Measurements from ENCODE around the gene SMYD3. TPM values are rescaled to one million over a fixed set of nuclear protein-coding genes. Genes with fewer than 3 reads are reported as not detected.

Gene SMYD3
- polyA plus RNA-seq, 1 donor from 2014 or later, result 48.6 TPM

GRCh38 chr1:245999697-246000637 lies 507.1 kb downstream of the SMYD3 start:
- Histone ChIP-seq H3K27me3 (ENCODE audit: insufficient read depth, low read depth, low read length) (no peaks in the 10 kb centered on the region), H4K20me1 (ENCODE audit: insufficient read depth) (no peaks in the 10 kb centered on the region), H3K27ac (ENCODE audit: low read length) (no peak overlapping the region), H3F3A (ENCODE audit: insufficient read depth, low read length, poor library complexity, severe bottlenecking) (no peaks in the 10 kb centered on the region), H3K9ac (ENCODE audit: low read length) (no peak overlapping the region), H3K4me3 (ENCODE audit: low read length) (no peak overlapping the region), H3K9me2 (ENCODE audit: insufficient read depth, low read length) (no peaks in the 10 kb centered on the region), H2AFZ (ENCODE audit: low read depth, low read length) (no peak overlapping the region), H3K9me3 (ENCODE audit: low read length) (no peaks in the 10 kb centered on the region), H3K36me3 (ENCODE audit: insufficient read depth, low read length) (no peaks in the 10 kb centered on the region), H3K79me2 (replicated peaks; ENCODE audit: insufficient read depth, low read length) (no peaks in the 10 kb centered on the region), H3K4me2 (ENCODE audit: low read length) (no peak overlapping the region)
- TF ChIP-seq MXI1 (conservative IDR thresholded peaks at IDR 0.05; ENCODE audit: poor library complexity, severe bottlenecking), result no peak
- TF ChIP-seq POLR2AphosphoS5 (IDR thresholded peaks at IDR 0.05), result no peak
- TF ChIP-seq SMC3 (conservative IDR thresholded peaks at IDR 0.05; ENCODE audit: poor library complexity), result no peak
- no peak for TF ChIP-seq EP300 (conservative IDR thresholded peaks at IDR 0.05; ENCODE audit: poor library complexity, severe bottlenecking)
- TF ChIP-seq TAF1 (IDR thresholded peaks at IDR 0.05; ENCODE audit: low read depth), result no peak
- no peak for TF ChIP-seq REST (IDR thresholded peaks at IDR 0.05; ENCODE audit: borderline replicate concordance)
- no peak for TF ChIP-seq RAD21 (conservative IDR thresholded peaks at IDR 0.05)

GRCh38 chr1:245997471-245998258 lies 509.4 kb downstream of the SMYD3 start:
- Histone ChIP-seq H3K27me3 (ENCODE audit: insufficient read depth, low read depth, low read length) (no peaks in the 10 kb centered on the region), H2AFZ (ENCODE audit: low read depth, low read length) (no peak overlapping the region), H3F3A (ENCODE audit: insufficient read depth, low read length, poor library complexity, severe bottlenecking) (no peaks in the 10 kb centered on the region), H3K9me2 (ENCODE audit: insufficient read depth, low read length) (no peaks in the 10 kb centered on the region), H3K9me3 (ENCODE audit: low read length) (no peaks in the 10 kb centered on the region), H3K4me2 (ENCODE audit: low read length) (no peak overlapping the region), H4K20me1 (ENCODE audit: insufficient read depth) (no peaks in the 10 kb centered on the region), H3K9ac (ENCODE audit: low read length) (no peak overlapping the region), H3K4me3 (ENCODE audit: low read length) (no peak overlapping the region), H3K36me3 (ENCODE audit: insufficient read depth, low read length) (no peaks in the 10 kb centered on the region), H3K27ac (ENCODE audit: low read length) (no peak overlapping the region), H3K79me2 (replicated peaks; ENCODE audit: insufficient read depth, low read length) (no peaks in the 10 kb centered on the region)
- TF ChIP-seq TAF1 (IDR thresholded peaks at IDR 0.05; ENCODE audit: low read depth) (no peak), REST (IDR thresholded peaks at IDR 0.05; ENCODE audit: borderline replicate concordance) (no peak), CTCF (IDR thresholded peaks at IDR 0.05; ENCODE audit: poor library complexity, severe bottlenecking) (no peak), MXI1 (conservative IDR thresholded peaks at IDR 0.05; ENCODE audit: poor library complexity, severe bottlenecking) (no peak), EP300 (conservative IDR thresholded peaks at IDR 0.05; ENCODE audit: poor library complexity, severe bottlenecking) (no peak), RAD21 (conservative IDR thresholded peaks at IDR 0.05) (no peak), SMC3 (conservative IDR thresholded peaks at IDR 0.05; ENCODE audit: poor library complexity) (no peak), POLR2AphosphoS5 (IDR thresholded peaks at IDR 0.05) (no peak), EZH2 (IDR thresholded peaks at IDR 0.05; ENCODE audit: borderline replicate concordance, insufficient read depth, low read length, poor library complexity, severe bottlenecking) (no peak)

All from neural cell (in vitro differentiated cells).